Measurements from ENCODE around the gene NDFIP2.
A peak's percentile ranks its signal among the peaks of the same experiment; 100 is the strongest.

The NDFIP2 gene

DNA sequence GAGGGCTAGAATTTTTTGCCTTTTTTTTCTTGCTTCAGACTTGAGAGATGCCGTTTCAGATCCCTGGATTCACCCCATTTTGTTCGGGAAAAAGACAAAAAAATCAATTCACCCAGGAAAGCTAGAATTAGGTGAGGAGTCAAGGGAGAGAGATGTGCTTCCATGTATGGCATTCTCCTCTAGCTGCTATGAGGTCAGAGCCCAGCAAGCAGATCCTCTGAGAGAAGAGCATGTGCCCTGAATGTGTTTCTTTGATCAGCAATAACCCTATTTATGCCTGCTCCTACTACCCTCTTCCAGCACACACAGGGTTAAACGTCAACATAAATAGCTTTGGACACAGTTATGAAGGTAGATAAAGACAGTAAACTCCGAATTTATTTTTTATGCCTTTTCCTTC lies 53.6 kb downstream of the NDFIP2 start:
- H3K9ac ChIP-seq (ENCODE audit: insufficient read length) = no peak overlapping the region
- H3K9me3 ChIP-seq (ENCODE audit: low read depth, low read length) = no peaks in the 10 kb centered on the region
- no peaks in the 10 kb centered on the region; the same call in 1 of the 2 replicates for H3K36me3 ChIP-seq (ENCODE audit: insufficient read depth, low read length)
- no peak for DNase-seq (ENCODE audit: low read depth, low spot score)
- H3K27ac ChIP-seq = no peak overlapping the region
- TF ChIP-seq EZH2 (IDR thresholded peaks at IDR 0.05) (no peak), FOXP2 (optimal IDR thresholded peaks at IDR 0.05; ENCODE audit: control extremely low read depth, extremely low read length, insufficient read depth) (no peak), POLR2AphosphoS5 (IDR thresholded peaks at IDR 0.05; ENCODE audit: borderline replicate concordance, low read depth, low read length) (no peak)
- H3K4me3 ChIP-seq = no peak overlapping the region

DNA sequence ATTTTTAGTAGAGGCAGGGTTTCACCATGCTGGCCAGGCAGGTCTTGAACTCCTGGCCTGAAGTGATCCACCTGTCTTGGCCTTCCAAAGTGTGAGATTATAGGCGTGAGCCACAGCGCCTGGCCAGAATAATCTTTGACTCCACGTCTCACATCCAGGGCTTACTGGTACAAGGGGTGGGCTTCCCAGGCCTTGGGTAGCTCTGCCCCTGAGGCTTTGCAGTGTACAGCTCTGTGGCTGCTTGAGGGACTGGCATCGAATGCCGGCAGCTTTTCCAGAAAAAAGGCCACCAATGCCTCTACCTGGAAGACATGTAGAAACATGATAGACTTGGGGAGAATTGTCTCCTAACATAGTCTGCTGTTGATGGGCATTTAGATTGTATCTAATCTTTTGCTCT lies 57.8 kb downstream of the NDFIP2 start:
- Histone ChIP-seq H3K4me3 (no peak overlapping the region), H3K9ac (ENCODE audit: insufficient read length) (no peak overlapping the region), H3K9me3 (ENCODE audit: low read depth, low read length) (no peaks in the 10 kb centered on the region), H3K36me3 (ENCODE audit: insufficient read depth, low read length) (no peaks in the 10 kb centered on the region; the same call in 1 of the 2 replicates), H3K27ac (no peak overlapping the region)
- no peak for DNase-seq (ENCODE audit: low read depth, low spot score)
- no peak for TF ChIP-seq FOXP2 (optimal IDR thresholded peaks at IDR 0.05; ENCODE audit: control extremely low read depth, extremely low read length, insufficient read depth)
- TF ChIP-seq POLR2AphosphoS5 (IDR thresholded peaks at IDR 0.05; ENCODE audit: borderline replicate concordance, low read depth, low read length) = no peak
- TF ChIP-seq EZH2 (IDR thresholded peaks at IDR 0.05) = no peak

DNA sequence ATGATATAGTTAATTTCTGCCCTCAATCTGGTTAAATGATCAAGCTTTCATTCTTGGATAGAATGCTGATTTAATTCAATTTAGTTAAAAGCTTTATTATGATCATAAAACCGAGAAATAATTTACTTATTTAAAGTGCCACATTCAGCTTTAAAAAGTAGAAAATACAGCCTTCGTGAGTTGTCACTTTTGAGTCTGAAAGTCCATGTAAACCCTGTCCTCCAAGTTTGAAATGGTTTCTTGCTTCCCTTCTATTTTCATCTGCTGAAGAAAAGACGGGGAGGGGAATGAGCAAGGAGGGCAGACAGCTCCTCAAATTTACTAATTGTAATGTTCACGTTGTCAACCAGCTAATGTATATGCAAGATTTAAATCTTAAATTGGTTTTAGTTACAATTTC lies 59.5 kb downstream of the NDFIP2 start:
- Histone ChIP-seq H3K9ac (ENCODE audit: insufficient read length) (no peak overlapping the region), H3K4me3 (no peak overlapping the region), H3K27ac (no peak overlapping the region), H3K36me3 (ENCODE audit: insufficient read depth, low read length) (no peaks in the 10 kb centered on the region; the same call in 1 of the 2 replicates), H3K9me3 (ENCODE audit: low read depth, low read length) (no peaks in the 10 kb centered on the region)
- no peak for DNase-seq (ENCODE audit: low read depth, low spot score)
- no peak for TF ChIP-seq EZH2 (IDR thresholded peaks at IDR 0.05)
- no peak for TF ChIP-seq FOXP2 (optimal IDR thresholded peaks at IDR 0.05; ENCODE audit: control extremely low read depth, extremely low read length, insufficient read depth)
- no peak for TF ChIP-seq POLR2AphosphoS5 (IDR thresholded peaks at IDR 0.05; ENCODE audit: borderline replicate concordance, low read depth, low read length)

DNA sequence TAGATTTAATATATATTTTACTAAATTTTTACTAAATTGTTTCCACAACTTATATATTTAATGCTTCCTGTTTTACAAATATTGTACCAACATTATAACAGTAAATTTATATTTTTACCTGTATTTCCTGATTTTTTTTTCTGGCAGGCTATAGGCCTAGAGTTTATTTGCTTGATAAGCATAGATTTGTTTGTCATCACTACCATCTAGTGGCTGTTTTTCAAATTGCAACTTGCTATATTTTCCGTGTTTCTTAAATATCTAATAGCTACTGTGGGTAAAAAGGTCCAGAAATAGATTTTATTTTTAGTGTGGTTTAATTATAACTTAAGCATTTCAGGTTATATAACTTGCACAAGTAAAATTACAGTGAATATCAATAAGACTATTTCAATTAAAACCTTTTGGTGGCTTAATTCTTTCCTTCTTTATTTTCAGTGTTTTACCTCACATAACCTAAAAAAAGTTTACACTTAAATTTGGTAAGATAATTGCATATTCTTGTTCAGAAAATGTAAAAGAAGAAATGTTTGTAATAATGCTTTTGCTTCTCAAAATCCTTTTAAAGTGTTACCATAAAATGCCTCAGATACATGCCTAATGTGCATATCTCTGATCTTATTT lies 60.6 kb downstream of the NDFIP2 start:
- H3K9me3 ChIP-seq (ENCODE audit: low read depth, low read length) = no peaks in the 10 kb centered on the region
- no peak overlapping the region for H3K4me3 ChIP-seq
- H3K27ac ChIP-seq = no peak overlapping the region
- no peak overlapping the region for H3K9ac ChIP-seq (ENCODE audit: insufficient read length)
- TF ChIP-seq POLR2AphosphoS5 (IDR thresholded peaks at IDR 0.05; ENCODE audit: borderline replicate concordance, low read depth, low read length) (no peak), FOXP2 (optimal IDR thresholded peaks at IDR 0.05; ENCODE audit: control extremely low read depth, extremely low read length, insufficient read depth) (no peak), EZH2 (IDR thresholded peaks at IDR 0.05) (no peak)
- H3K36me3 ChIP-seq (ENCODE audit: insufficient read depth, low read length) = no peaks in the 10 kb centered on the region; the same call in 1 of the 2 replicates
- DNase-seq (ENCODE audit: low read depth, low spot score) = peak; percentile 57

DNA sequence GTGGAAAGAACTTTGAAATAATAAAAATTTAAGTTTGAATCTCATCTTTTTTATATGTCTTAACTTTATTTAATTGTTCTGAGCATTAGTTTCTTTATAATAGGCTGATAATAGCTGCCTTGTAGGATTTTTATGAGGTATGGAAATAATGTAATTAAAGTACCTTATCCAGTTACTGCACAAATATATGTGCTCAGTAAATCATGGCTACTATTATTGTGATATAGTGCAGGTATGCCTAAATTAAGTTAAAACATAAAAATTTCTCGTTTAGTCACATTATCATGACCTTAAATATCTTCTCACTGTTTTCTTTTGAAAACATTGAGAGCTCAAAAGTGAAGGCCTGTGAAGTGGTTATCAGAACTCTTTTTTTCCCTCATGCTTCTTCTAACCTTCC lies 62.9 kb downstream of the NDFIP2 start:
- Histone ChIP-seq H3K9ac (ENCODE audit: insufficient read length) (no peak overlapping the region), H3K9me3 (ENCODE audit: low read depth, low read length) (no peaks in the 10 kb centered on the region), H3K4me3 (no peak overlapping the region), H3K36me3 (ENCODE audit: insufficient read depth, low read length) (no peaks in the 10 kb centered on the region; the same call in 1 of the 2 replicates), H3K27ac (no peak overlapping the region)
- DNase-seq (ENCODE audit: low read depth, low spot score) = no peak
- no peak for TF ChIP-seq EZH2 (IDR thresholded peaks at IDR 0.05)
- TF ChIP-seq POLR2AphosphoS5 (IDR thresholded peaks at IDR 0.05; ENCODE audit: borderline replicate concordance, low read depth, low read length) = no peak
- TF ChIP-seq FOXP2 (optimal IDR thresholded peaks at IDR 0.05; ENCODE audit: control extremely low read depth, extremely low read length, insufficient read depth) = no peak

DNA sequence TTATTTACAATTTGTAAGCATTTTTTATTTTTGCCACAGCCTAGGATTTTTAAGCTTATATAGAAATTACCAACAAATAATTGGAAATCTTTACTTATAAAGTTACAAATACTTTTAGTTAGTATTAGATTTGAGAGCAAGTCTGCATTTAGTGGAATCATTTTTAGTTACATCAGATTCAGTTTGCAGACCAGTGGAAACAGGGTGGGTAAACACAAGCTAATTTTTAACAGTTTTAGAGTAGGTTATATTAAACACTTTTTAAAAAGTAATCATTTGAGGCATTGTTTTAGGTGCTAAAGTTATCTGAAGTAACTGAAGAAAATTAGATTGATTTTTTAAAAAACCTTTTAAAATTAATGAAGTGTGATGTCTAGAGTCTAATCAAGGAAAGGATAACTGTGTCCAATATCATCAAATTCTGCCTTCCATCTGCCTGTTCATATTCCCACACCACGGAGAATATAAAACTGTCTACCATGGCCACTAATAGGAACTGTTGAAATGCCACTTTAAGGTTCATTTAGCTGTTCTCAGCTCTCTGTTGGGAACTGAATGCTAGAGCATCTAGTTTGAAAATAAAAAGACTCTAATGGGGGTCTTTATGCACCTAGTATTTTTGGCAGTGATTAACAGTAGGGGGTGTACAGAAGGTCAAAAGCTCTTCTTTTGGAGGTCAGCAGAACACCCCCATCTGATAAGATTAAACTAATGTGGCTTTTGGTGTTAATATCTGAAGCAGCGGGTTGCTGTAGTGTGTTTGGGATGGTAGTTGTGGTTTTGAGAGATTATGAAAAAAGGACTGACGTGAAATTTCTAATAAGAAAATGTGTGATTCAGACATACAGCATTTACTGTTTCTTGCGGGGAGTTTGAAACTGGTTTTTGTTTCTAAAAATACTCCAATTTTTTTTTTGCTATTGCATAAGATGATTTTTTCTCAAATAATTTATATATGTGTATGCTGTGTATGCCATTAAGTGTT lies 66.5 kb downstream of the NDFIP2 start:
- Histone ChIP-seq H3K9me3 (ENCODE audit: low read depth, low read length) (no peaks in the 10 kb centered on the region), H3K9ac (ENCODE audit: insufficient read length) (no peak overlapping the region), H3K36me3 (ENCODE audit: insufficient read depth, low read length) (no peaks in the 10 kb centered on the region), H3K27ac (no peak overlapping the region), H3K4me3 (no peak overlapping the region)
- no peak for DNase-seq (ENCODE audit: low read depth, low spot score)
- TF ChIP-seq FOXP2 (optimal IDR thresholded peaks at IDR 0.05; ENCODE audit: control extremely low read depth, extremely low read length, insufficient read depth) (no peak), EZH2 (IDR thresholded peaks at IDR 0.05) (no peak), POLR2AphosphoS5 (IDR thresholded peaks at IDR 0.05; ENCODE audit: borderline replicate concordance, low read depth, low read length) (no peak)

DNA sequence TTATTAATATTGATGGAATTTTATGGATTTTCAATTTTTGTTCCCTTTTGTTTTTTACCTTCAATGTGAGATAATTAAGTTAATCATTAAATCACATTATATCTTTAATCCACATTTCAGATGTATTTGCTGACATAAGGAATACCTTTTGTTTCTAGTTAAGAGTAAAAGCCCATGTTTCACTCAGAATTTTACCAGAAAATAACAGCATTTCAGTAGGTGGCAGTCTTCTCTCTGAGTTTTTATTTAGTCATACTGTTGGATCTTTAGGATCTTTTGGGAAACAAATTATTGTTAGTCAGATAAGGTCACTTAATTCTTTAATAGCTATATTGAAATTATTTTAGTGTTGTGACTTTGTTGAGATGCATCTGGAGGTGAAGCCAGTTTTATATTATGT lies 67.9 kb downstream of the NDFIP2 start:
- H3K9me3 ChIP-seq (ENCODE audit: low read depth, low read length) = no peaks in the 10 kb centered on the region
- TF ChIP-seq POLR2AphosphoS5 (IDR thresholded peaks at IDR 0.05; ENCODE audit: borderline replicate concordance, low read depth, low read length) (no peak), EZH2 (IDR thresholded peaks at IDR 0.05) (no peak), FOXP2 (optimal IDR thresholded peaks at IDR 0.05; ENCODE audit: control extremely low read depth, extremely low read length, insufficient read depth) (no peak)
- peak; percentile 5 for DNase-seq (ENCODE audit: low read depth, low spot score)
- no peaks in the 10 kb centered on the region for H3K36me3 ChIP-seq (ENCODE audit: insufficient read depth, low read length)
- H3K4me3 ChIP-seq = no peak overlapping the region
- H3K9ac ChIP-seq (ENCODE audit: insufficient read length) = no peak overlapping the region
- 0 out of 2 replicates have a peak overlapping the region, but pooled peaks have one; percentile 34 for H3K27ac ChIP-seq

DNA sequence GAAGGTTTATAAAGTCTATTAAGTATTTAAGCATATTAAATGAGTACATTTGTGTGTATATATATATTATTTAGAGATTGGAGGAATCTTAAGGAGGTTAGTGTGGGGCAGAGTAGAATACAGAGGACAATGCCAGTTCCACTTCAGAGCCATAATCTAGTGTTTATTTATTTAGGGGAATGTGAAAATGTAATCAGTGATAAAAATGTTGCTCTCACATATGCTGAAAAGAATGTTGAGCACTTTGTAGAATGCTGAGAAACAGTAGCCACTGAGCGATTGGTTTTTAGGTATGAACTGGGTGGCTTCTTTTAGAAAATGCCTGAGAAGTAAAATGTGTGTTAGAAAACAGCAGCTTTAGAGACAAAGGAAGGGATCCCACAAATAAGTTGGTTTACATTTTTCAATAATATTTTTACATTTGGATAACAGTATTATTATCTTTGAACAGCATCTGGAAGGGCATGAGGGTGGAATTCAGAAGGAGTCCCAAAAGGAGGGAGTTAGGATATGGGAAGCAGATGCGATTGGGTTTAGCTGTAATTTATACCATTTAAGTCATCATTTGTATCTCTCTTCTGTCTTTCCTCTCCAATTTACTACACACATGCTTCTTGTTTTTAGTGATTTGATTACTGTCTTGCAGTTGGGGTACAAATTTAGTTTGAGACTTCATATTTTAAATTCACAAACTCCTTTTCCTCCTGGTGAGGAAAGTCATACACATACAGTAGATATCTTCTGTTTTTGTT lies 68.6 kb downstream of the NDFIP2 start:
- DNase-seq (ENCODE audit: low read depth, low spot score) = no peak
- Histone ChIP-seq H3K9me3 (ENCODE audit: low read depth, low read length) (no peaks in the 10 kb centered on the region), H3K36me3 (ENCODE audit: insufficient read depth, low read length) (no peaks in the 10 kb centered on the region), H3K4me3 (no peak overlapping the region), H3K27ac (no peak overlapping the region), H3K9ac (ENCODE audit: insufficient read length) (no peak overlapping the region)
- TF ChIP-seq POLR2AphosphoS5 (IDR thresholded peaks at IDR 0.05; ENCODE audit: borderline replicate concordance, low read depth, low read length) (no peak), EZH2 (IDR thresholded peaks at IDR 0.05) (no peak), FOXP2 (optimal IDR thresholded peaks at IDR 0.05; ENCODE audit: control extremely low read depth, extremely low read length, insufficient read depth) (no peak)

Measured in SK-N-MC (cell line).